Limb (tissue), 2 donors: ENCODE measurements around the gene ZNF185.

Experiments used
- DNase-seq, 2 donors: peaks; one replicate each; pipeline ENCODE4 v3.0.0-alpha.2; 2016; ENCODE audit errors: extremely low spot score in 2 of 2

ZNF185 gene

GRCh38 chrX:152917656-152918579 lies 20.1 kb downstream of the ZNF185 start:
- no peak for DNase-seq

GRCh38 chrX:152918707-152919106 lies 20.8 kb downstream of the ZNF185 start:
- no peak for DNase-seq

- no peak for DNase-seq
These were observed 25.7 kb downstream of the ZNF185 start for GRCh38 chrX:152923599-152923998.

- no peak for DNase-seq
These were observed 28.0 kb downstream of the ZNF185 start for GRCh38 chrX:152925835-152926234.

- DNase-seq, result no peak
These were observed 28.4 kb downstream of the ZNF185 start for GRCh38 chrX:152926279-152926678.

- DNase-seq, result no peak
These were observed 29.1 kb downstream of the ZNF185 start for GRCh38 chrX:152926923-152927322.

- DNase-seq, result no peak
These were observed 30.2 kb downstream of the ZNF185 start for GRCh38 chrX:152927858-152928760.

- no peak for DNase-seq
These were observed 31.0 kb downstream of the ZNF185 start for GRCh38 chrX:152928761-152929400.

GRCh38 chrX:152929898-152930297 lies 32.0 kb downstream of the ZNF185 start:
- no peak for DNase-seq

GRCh38 chrX:152930516-152930915 lies 32.6 kb downstream of the ZNF185 start:
- DNase-seq, result no peak

GRCh38 chrX:152932144-152932543 lies 34.3 kb downstream of the ZNF185 start:
- no peak for DNase-seq

GRCh38 chrX:152932598-152933175 lies 34.8 kb downstream of the ZNF185 start:
- no peak for DNase-seq

GRCh38 chrX:152936306-152936705 lies 38.4 kb downstream of the ZNF185 start:
- no peak for DNase-seq

GRCh38 chrX:152937236-152937635 lies 39.4 kb downstream of the ZNF185 start:
- DNase-seq, result no peak

GRCh38 chrX:152941328-152942076 lies 43.6 kb downstream of the ZNF185 start:
- peak; percentile 90 to 93 for DNase-seq

- no peak for DNase-seq
These were observed 44.2 kb downstream of the ZNF185 start for GRCh38 chrX:152942077-152942442.

GRCh38 chrX:152943826-152944225 lies 46.0 kb downstream of the ZNF185 start:
- DNase-seq, result no peak

GRCh38 chrX:152945021-152945979 lies 47.4 kb downstream of the ZNF185 start:
- DNase-seq, result no peak

- no peak for DNase-seq
These were observed 48.8 kb downstream of the ZNF185 start for GRCh38 chrX:152946681-152947080.
